ENCODE measurements around the gene VASP.

GRCh38 chr19:45485305-45486077 lies 21.8 kb upstream of the VASP start:
- TF ChIP-seq USF2 (IDR thresholded peaks at IDR 0.05; ENCODE audit: low read depth, low read length) (no peak), CTCF (conservative IDR thresholded peaks at IDR 0.05; ENCODE audit: low read depth, low read length) (peak; percentile 83), CHD1 (IDR thresholded peaks at IDR 0.05; ENCODE audit: low read depth, low read length) (0 out of 2 replicates have a peak, but pooled peaks have one; percentile 4), MXI1 (IDR thresholded peaks at IDR 0.05; ENCODE audit: borderline replicate concordance, low read depth, low read length) (no peak), CEBPB (IDR thresholded peaks at IDR 0.05; ENCODE audit: low read depth, low read length) (no peak), NFE2L2 (IDR thresholded peaks at IDR 0.05; ENCODE audit: low read depth, low read length) (no peak)

Measured in IMR-90 (cell line).